Posterior vena cava (tissue), 2 donors: ENCODE measurements around the gene BCAS3. TPM values are rescaled to one million over a fixed set of nuclear protein-coding genes. Genes with fewer than 3 reads are reported as not detected.
"Not testable (repeated sequence)": the region's sequence is repeated elsewhere in the genome, so short reads cannot be mapped to it uniquely, and the experiment has no call there.

Experiments used
- DNase-seq: peaks from one replicate; pipeline ENCODE4 v3.0.0-alpha.2; 2020; ENCODE audit warnings: low spot score
- intact Hi-C, 2 donors: fragments of 100-400 bp; cut with DNase I; formaldehyde crosslinking; loops; one replicate each; pipeline versions ENCODE4 v1.14.1 to v1.14.2; 2022 to 2023
- total RNA-seq, 2 donors: library from RNA; stranded (reverse); fragmentation: NEBNext Ultra II Directional; extraction: Animal tissue kit (Norgen Biotek cat#: 25700); gene quantifications; one replicate each; pipeline ENCODE4 v1.2.1, GENCODE V29; 2021
- donor health status: DM: yes; HTN: yes; CAD: no.
- donor health status: DM: yes; HTN: yes; CAD: no.

BCAS3 gene
- total RNA-seq, 2 donors from 2014 or later = 22.5 to 23.6 TPM

- DNase-seq = no peak
- intact Hi-C loops = no loop called here
Observed at GRCh38 chr17:60738287-60738686, 60.6 kb downstream of the BCAS3 start.

GRCh38 chr17:60740584-60740983 lies 62.9 kb downstream of the BCAS3 start:
- no peak for DNase-seq
- intact Hi-C loops = no loop called here

- DNase-seq = no peak
- intact Hi-C loops = no loop called here
Observed at GRCh38 chr17:60741031-60741430, 63.4 kb downstream of the BCAS3 start.

- DNase-seq = no peak
- intact Hi-C loops = no loop called here
Observed at GRCh38 chr17:60743282-60743681, 65.6 kb downstream of the BCAS3 start.

DNA sequence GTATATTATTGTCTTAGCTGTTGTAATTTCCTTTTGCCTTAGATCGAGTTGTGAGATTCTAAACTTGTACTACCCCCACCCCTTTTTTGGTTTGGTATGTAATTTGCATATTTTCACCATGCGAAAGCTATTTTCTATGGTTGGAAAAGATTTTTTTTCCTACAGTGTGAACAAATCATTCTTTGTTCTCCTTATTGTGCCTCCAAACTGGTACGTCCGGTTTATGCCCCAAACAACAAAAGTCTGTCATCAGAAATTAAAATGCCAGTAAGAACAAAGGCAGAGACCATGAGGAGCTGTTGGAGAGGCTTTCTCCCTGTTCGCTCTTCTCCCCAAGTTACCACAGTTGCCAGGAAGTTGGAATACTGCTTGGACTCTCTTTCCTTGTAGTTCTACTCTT lies 66.1 kb downstream of the BCAS3 start:
- intact Hi-C loops = no loop called here
- DNase-seq = no peak

DNA sequence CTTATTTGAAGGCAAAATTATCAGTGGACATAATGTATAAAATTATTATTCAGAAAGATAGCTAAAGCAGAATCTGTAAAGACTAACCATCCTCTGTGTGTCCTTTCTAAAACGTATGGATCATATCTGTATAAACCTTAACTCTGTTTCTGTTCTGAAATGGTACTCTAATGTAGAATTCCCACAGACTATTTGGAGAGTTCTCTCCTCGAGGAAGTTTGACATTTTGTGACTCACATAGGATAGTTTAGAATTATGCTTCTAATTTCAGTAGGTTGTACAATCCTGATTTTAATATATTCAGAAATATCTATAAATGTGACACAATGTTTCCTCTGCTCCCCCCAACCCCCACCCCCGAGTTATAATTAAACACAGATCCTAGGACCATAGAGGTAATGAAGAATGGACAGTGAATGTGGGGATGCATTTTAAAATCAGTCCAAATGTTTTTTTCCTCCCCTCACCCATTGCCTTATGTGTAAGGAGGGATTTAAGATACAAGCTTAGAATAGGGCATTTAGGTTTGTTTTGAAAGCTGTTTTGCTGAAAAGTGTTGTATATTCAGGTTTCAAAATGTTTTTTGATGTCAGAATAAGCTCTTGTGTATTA lies 66.8 kb downstream of the BCAS3 start:
- no peak for DNase-seq
- intact Hi-C loops = no loop called here

- DNase-seq = no peak
- intact Hi-C loops = no loop called here
Observed at GRCh38 chr17:60745544-60745943, 67.9 kb downstream of the BCAS3 start.

DNA sequence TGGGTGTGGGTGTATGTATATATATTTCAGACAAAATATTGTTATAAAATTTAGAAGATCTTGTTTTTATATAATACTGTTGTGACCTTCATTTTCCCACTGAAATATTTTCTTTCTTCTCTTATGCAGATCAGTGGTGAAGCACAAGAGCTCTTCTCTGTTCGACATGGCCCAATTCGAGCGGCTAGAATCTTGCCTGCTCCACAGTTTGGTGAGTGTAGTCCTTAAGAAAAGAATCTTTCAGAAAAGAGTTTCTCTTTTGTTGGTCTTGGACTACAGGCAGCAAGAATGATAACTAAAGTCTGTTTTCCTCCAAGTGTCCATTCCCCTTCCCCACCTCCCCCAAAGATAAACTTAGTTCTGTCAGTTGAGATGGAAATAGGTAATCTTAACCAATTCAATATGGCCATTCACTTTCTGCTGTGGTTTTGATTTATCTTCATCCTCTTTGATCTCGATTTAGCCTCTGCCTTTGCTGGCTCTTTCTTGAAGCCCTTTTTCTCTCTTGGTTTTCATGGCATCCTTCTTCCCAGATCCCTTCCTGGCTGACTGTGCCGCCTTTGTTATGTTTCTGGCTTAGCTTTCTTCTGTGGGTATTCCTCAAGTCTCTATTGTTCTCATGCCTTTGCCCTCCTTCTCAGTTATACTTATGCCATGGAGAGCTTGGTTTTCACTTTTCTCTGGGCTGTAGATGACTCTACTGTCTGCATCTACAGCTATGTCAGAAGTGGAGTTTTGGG lies 69.6 kb downstream of the BCAS3 start:
- no peak for DNase-seq
- intact Hi-C loops = no loop called here

DNA sequence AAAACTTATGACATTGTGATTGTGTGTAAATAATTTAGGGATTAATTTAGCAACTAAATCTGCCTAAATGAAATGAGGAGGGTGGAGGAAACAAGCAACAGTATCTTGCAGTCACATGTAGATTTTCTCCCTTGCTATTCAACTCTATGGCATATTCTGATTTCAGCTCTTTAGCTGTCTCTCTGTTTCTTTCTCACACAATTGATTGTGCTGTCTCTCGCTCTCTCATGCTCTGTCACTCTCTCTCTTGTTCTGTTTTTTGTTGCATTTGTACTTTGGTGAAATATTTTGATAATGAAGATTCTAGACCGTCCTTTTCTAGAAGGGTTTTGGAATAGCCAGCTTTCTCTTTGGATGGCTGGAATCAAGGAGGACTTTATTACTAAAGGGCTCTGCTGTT lies 70.6 kb downstream of the BCAS3 start:
- no peak for DNase-seq
- intact Hi-C loops = no loop called here

GRCh38 chr17:60749050-60749449 lies 71.4 kb downstream of the BCAS3 start:
- intact Hi-C loops = no loop called here
- DNase-seq = no peak

DNA sequence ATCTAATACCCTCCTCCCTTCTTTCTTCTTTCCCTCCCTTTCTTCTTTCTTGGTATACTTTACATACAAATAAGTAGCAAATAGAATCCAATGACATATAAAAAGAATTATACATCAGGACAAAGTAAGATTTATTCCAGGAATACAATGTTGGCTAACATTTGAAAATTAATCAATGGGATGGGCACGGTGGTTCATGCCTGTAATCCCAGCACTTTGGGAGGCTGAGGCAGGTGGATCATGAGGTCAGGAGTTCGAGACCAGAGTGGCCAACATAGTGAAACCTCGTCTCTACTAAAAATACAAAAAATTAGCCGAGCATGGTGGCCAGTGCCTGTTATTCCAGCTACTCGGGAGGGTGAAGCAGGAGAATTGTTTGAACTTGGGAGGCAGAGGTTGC lies 72.1 kb downstream of the BCAS3 start:
- DNase-seq = no peak
- intact Hi-C loops = no loop called here

DNA sequence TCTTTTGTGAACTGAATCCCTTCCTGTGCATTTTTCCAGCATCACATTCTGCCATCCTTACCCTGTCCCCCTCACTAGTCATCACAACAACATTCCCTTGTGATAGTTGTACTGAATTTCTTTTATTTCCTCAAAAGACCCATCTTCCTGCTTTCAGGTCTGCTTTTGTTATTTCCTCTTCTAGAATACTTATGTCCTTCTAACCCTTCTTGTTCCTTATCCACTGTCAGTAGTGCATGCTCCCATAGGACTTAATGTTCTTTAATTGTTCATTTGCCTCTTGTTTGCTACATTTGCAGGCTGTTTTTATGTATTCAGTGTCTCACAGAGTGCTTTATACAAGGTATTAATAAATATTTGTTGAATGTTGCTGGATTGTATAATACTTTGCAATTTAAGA lies 73.0 kb downstream of the BCAS3 start:
- intact Hi-C loops = no loop called here
- DNase-seq = no peak

DNA sequence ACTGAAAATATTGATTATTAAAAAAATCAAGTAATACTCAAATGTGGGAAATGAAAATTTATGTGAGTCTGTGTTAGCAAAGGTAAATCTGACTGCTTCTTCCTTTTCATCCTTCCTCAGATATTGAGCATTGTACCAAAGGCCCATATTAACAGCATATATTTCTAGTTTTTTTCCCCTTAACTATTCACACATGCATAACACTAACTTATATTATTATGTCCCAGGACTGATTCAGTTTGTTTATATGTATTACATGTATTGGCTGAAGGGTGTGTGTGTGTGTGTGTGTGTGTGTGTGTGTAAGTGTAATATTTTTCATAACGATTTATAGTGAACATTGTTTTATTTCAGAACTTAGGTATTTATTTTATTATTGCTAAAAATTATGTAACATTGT lies 74.2 kb downstream of the BCAS3 start:
- intact Hi-C loops = no loop called here

GRCh38 chr17:60752873-60753577 lies 75.4 kb downstream of the BCAS3 start:
- intact Hi-C loops = no loop called here
- no peak for DNase-seq

More for the DNA sequence above, 74.2 kb downstream of the BCAS3 start:
- no peak for DNase-seq

DNA sequence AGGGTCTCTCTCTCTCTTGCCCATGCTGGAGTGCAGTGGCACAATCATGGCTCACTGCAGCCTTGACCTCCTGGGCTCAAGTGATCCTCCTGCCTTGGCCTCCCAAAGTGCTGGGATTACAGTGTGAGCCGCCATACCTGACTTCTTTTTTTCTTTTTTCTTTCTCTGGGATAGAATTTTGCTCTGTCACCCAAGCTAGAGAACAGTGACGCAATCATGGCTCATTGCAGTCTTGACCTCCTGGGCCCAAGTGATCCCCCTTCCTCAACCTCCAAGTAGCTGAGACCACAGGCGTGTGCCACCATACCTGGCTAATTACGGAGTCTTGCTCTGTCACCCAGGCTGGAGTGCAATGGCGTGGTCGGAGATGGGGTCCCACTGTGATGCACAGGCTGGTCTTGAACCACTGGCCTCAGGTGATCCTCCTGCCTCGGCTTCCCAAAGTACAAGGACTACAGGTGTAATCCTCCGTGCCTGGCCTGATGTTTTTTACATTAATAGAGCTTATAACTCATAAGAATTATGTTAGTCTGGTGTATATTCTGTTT lies 76.5 kb downstream of the BCAS3 start:
- DNase-seq = no peak
- intact Hi-C loops = no loop called here

GRCh38 chr17:60756798-60757197 lies 79.1 kb downstream of the BCAS3 start:
- DNase-seq, intact Hi-C loops: not testable (repeated sequence)

DNA sequence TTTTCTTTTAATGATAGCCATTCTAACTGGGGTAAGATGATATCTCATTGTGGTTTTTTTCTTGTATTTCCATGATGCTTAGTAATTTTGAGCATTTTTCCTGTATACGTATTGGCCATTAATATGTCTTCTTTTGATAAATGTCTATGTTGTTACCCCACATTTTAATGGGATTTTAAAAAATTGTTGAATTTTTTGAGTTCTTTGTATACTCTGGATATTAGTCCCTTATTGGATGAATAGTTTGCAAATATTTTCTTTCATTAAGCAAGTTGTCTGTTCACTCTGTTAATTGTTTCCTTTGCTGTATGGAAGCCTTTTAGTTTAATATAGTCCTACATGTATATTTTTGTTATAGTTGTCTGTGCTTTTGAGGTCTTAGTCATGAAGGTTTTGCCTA lies 79.8 kb downstream of the BCAS3 start:
- DNase-seq = no peak
- intact Hi-C loops = no loop called here

DNA sequence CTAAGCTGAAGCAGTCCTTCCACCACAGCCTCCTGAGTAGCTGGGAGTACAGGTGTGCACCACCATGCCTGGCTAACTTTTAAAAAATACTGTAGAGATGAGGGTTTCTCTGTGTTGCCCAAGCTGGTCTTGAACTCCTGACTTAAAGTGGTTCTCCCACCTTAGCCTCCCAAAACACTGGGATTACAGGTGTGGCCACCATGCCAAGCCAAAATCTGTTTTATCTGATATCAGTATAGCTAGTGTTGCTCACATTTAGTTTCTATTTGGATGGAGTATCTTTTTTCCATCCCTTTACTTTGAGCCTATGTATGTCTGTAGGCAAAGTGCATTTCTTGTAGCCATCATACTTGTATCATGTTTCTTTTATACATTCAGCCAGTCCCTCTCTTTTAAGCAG lies 82.1 kb downstream of the BCAS3 start:
- intact Hi-C loops = no loop called here
- no peak for DNase-seq

DNA sequence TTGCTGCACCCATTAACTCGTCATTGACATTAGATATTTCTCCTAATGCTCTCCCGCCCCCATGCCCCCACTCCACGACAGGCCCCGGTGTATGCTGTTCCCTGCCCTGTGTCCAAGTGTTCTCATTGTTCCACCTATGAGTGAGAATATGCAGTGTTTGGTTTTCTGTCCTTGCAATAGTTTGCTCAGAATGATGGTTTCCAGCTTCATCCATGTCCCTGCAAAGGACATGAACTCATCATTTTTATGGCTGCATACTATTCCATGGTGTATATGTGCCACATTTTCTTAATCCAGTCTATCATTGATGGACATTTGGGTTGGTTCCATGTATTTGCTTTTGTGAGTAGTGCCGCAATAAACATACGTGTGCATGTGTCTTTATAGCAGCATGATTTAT lies 83.7 kb downstream of the BCAS3 start:
- DNase-seq = not testable (repeated sequence)

DNA sequence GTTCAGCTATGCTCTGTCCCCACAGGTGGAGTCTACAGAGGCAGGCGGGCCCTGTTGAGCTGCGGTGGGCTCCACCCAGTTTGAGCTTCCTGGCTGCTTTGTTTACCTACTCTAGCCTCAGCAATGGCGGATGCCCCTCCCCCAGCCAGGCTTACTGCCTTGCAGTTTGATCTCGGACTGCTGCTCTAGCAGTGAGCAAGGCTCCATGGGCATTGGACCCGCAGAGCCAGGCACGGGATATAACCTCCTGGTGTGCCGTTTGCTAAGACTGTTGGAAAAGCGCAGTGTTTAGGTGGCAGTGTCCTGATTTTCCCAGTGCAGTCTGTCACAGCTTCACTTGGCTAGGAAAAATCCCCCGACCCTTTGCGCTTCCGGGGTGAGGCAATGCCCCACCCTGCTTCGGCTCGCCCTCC lies 89.1 kb downstream of the BCAS3 start:
- DNase-seq = no peak
- intact Hi-C loops = no loop called here

More for the DNA sequence above, 83.7 kb downstream of the BCAS3 start:
- intact Hi-C loops = not testable (repeated sequence)
